Ishikawa (cell line): ENCODE measurements around the gene RAN.

ENCODE experiments used
- CEBPB ChIP-seq: IDR thresholded peaks from 2 replicates; pipeline ENCODE4 v1.6.1; 2012
- CREB1 ChIP-seq: IDR thresholded peaks from 2 replicates; pipeline ENCODE4 v1.6.1; 2012; ENCODE audit warnings: low read depth
- EGR1 ChIP-seq: IDR thresholded peaks from 2 replicates; pipeline ENCODE4 v1.6.1; 2012
- EP300 ChIP-seq: IDR thresholded peaks from 2 replicates; pipeline ENCODE4 v1.6.1; 2012; ENCODE audit warnings: borderline replicate concordance
- FOXM1 ChIP-seq: IDR thresholded peaks from 2 replicates; pipeline ENCODE4 v1.6.1; 2012; ENCODE audit warnings: low read depth, borderline replicate concordance
- MAX ChIP-seq: IDR thresholded peaks from 2 replicates; pipeline ENCODE4 v1.6.1; 2012
- NFIC ChIP-seq: IDR thresholded peaks from 2 replicates; pipeline ENCODE4 v1.6.1; 2012
- RAD21 ChIP-seq: IDR thresholded peaks from 2 replicates; pipeline ENCODE4 v1.6.1; 2012; ENCODE audit warnings: low read depth
- REST ChIP-seq: IDR thresholded peaks from 2 replicates; pipeline ENCODE4 v1.6.1; 2012; ENCODE audit warnings: low read depth, mild to moderate bottlenecking
- TAF1 ChIP-seq: IDR thresholded peaks from 2 replicates; pipeline ENCODE4 v1.6.1; 2012; ENCODE audit warnings: low read depth, mild to moderate bottlenecking
- TCF12 ChIP-seq: IDR thresholded peaks from 2 replicates; pipeline ENCODE4 v1.6.1; 2012; ENCODE audit warnings: low read depth
- TEAD4 ChIP-seq: IDR thresholded peaks from 2 replicates; pipeline ENCODE4 v1.6.1; 2012
- USF1 ChIP-seq: IDR thresholded peaks from 2 replicates; pipeline ENCODE4 v1.6.1; 2012
- YY1 ChIP-seq: IDR thresholded peaks from 2 replicates; pipeline ENCODE4 v1.6.1; 2012; ENCODE audit warnings: low read depth
- ZBTB7A ChIP-seq: IDR thresholded peaks from 2 replicates; pipeline ENCODE4 v1.6.1; 2012; ENCODE audit warnings: low read depth

The RAN gene

GRCh38 chr12:130879781-130880389, 8.0 kb downstream of the RAN start:
- TF ChIP-seq EP300 (no peak), EGR1 (no peak), ZBTB7A (no peak), CEBPB (no peak), MAX (no peak), FOXM1 (no peak), CREB1 (no peak), REST (no peak), TCF12 (no peak), TEAD4 (no peak), TAF1 (no peak), USF1 (no peak), YY1 (no peak), NFIC (no peak), RAD21 (no peak)

- TF ChIP-seq TCF12 (no peak), CREB1 (no peak), EP300 (no peak), TAF1 (no peak), REST (no peak), RAD21 (no peak), YY1 (no peak), NFIC (no peak), CEBPB (no peak), ZBTB7A (no peak), FOXM1 (no peak), TEAD4 (no peak), USF1 (no peak), EGR1 (no peak), MAX (no peak)
Measured at GRCh38 chr12:130880411-130880885, 8.6 kb downstream of the RAN start.

- no peak for TF ChIP-seq REST
- TF ChIP-seq TCF12 = no peak
- TF ChIP-seq EP300 = no peak
- no peak for TF ChIP-seq USF1
- TF ChIP-seq YY1 = no peak
- no peak for TF ChIP-seq FOXM1
- TF ChIP-seq TAF1 = no peak
- no peak for TF ChIP-seq RAD21
- no peak for TF ChIP-seq CREB1
- no peak for TF ChIP-seq NFIC
- TF ChIP-seq CEBPB = no peak
- TF ChIP-seq TEAD4 = no peak
- no peak for TF ChIP-seq ZBTB7A
Measured at GRCh38 chr12:130881046-130881445, 9.2 kb downstream of the RAN start.

GRCh38 chr12:130881548-130881947, 9.7 kb downstream of the RAN start:
- TF ChIP-seq CREB1 (no peak), TCF12 (no peak), MAX (no peak)
